Measurements from ENCODE around the gene DSC1. TPM values are rescaled to one million over a fixed set of nuclear protein-coding genes. Genes with fewer than 3 reads are reported as not detected.
A peak's percentile ranks its signal among the peaks of the same experiment; 100 is the strongest.

DSC1 gene
- total RNA-seq, 1 experiment from 2014 or later = not detected

DNA sequence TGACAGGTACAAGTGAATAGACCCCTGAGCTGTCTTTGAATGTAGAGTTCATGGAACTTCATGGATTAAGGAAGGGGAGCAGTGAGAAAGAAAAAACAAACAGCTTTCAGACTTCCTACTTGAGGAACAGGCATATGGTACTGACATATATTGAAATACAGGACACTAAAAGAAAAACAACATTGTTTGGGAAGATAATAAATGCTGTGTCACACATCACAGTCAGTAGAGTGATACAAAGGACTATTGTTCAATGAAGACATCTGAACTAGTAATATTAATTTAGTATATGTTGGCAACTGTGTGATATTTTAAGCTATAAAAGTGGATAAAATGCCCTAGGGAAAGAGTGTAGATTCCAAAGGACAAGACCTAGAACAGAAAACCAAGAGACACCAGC, 63.8 kb downstream of the DSC1 start (continued):
- TF ChIP-seq, protein P1, sequence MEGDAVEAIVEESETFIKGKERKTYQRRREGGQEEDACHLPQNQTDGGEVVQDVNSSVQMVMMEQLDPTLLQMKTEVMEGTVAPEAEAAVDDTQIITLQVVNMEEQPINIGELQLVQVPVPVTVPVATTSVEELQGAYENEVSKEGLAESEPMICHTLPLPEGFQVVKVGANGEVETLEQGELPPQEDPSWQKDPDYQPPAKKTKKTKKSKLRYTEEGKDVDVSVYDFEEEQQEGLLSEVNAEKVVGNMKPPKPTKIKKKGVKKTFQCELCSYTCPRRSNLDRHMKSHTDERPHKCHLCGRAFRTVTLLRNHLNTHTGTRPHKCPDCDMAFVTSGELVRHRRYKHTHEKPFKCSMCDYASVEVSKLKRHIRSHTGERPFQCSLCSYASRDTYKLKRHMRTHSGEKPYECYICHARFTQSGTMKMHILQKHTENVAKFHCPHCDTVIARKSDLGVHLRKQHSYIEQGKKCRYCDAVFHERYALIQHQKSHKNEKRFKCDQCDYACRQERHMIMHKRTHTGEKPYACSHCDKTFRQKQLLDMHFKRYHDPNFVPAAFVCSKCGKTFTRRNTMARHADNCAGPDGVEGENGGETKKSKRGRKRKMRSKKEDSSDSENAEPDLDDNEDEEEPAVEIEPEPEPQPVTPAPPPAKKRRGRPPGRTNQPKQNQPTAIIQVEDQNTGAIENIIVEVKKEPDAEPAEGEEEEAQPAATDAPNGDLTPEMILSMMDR (IDR thresholded peaks at IDR 0.05 in 2 of 3, conservative IDR thresholded peaks at IDR 0.05 in 1 of 3; ENCODE audit: borderline replicate concordance in 1 of 3, insufficient read depth in 1 of 3, low read depth in 2 of 3, low read length in 2 of 3) = no peak
- TF ChIP-seq SIN3A (IDR thresholded peaks at IDR 0.05; ENCODE audit: low read depth) = no peak

DNA sequence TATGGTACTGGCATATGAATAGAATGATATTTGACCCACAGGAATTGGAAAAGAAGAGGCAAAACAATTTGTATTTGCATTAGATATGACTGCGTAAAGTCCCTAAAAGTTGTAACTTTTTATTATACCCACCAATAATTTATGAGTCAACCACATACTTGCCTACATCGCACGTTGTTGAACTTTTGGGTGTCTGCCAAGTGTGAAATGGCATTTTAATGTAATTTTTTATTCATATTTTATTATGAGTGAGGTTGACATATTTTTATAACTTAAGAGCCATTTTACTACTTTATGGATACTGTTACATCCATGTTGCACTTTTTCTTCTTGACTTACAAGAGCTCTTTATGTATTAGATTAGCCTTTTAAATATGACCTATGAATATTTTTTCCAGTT, 65.0 kb downstream of the DSC1 start:
- intact Hi-C loops (cut with micrococcal nuclease) = no loop called here
- no peak overlapping the region for H2AFZ ChIP-seq (ENCODE audit: low read depth, low read length, poor library complexity, severe bottlenecking)
- H3K4me1 ChIP-seq (ENCODE audit: control insufficient read depth in 1 of 2, insufficient read depth in 2 of 2, low read length in 2 of 2) = peaks cover 22 to 44% of the 10 kb centered on the region in 2 experiments
- BruUV-seq (replicated peaks) = no TSS peak
- CTCF ChIA-PET = no interaction called here
- no peak overlapping the region for H3K9ac ChIP-seq (ENCODE audit: low read length)
- H3K4me2 ChIP-seq (ENCODE audit: low read length) = peak overlapping the region; percentile 39; the same call in 1 of the 2 replicates
- no peaks in the 10 kb centered on the region for H3K27me3 ChIP-seq (ENCODE audit: insufficient read depth, low read length)
- TF ChIP-seq ZNF274 (IDR thresholded peaks at IDR 0.05; ENCODE audit: low read depth, low read length) (no peak), RAD21 (IDR thresholded peaks at IDR 0.05; ENCODE audit: low read depth) (no peak), POLR2A (IDR thresholded peaks at IDR 0.05; ENCODE audit: borderline replicate concordance, extremely low read depth, insufficient read depth, insufficient read length) (no peak), FOSL1 (IDR thresholded peaks at IDR 0.05; ENCODE audit: low read depth) (0 out of 2 replicates have a peak, but pooled peaks have one; percentile 9)
- TF ChIP-seq, protein P2, sequence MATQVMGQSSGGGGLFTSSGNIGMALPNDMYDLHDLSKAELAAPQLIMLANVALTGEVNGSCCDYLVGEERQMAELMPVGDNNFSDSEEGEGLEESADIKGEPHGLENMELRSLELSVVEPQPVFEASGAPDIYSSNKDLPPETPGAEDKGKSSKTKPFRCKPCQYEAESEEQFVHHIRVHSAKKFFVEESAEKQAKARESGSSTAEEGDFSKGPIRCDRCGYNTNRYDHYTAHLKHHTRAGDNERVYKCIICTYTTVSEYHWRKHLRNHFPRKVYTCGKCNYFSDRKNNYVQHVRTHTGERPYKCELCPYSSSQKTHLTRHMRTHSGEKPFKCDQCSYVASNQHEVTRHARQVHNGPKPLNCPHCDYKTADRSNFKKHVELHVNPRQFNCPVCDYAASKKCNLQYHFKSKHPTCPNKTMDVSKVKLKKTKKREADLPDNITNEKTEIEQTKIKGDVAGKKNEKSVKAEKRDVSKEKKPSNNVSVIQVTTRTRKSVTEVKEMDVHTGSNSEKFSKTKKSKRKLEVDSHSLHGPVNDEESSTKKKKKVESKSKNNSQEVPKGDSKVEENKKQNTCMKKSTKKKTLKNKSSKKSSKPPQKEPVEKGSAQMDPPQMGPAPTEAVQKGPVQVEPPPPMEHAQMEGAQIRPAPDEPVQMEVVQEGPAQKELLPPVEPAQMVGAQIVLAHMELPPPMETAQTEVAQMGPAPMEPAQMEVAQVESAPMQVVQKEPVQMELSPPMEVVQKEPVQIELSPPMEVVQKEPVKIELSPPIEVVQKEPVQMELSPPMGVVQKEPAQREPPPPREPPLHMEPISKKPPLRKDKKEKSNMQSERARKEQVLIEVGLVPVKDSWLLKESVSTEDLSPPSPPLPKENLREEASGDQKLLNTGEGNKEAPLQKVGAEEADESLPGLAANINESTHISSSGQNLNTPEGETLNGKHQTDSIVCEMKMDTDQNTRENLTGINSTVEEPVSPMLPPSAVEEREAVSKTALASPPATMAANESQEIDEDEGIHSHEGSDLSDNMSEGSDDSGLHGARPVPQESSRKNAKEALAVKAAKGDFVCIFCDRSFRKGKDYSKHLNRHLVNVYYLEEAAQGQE (IDR thresholded peaks at IDR 0.05; ENCODE audit: low read depth) = no peak
- TF ChIP-seq, protein P3, sequence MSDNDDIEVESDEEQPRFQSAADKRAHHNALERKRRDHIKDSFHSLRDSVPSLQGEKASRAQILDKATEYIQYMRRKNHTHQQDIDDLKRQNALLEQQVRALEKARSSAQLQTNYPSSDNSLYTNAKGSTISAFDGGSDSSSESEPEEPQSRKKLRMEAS (IDR thresholded peaks at IDR 0.05) = no peak
- POLR2A ChIA-PET = no interaction called here
- H3K36me3 ChIP-seq (ENCODE audit: control insufficient read depth in 1 of 2, insufficient read depth in 2 of 2, low read length in 2 of 2) = peaks cover 0 to 4% of the 10 kb centered on the region in 2 experiments; a peak in 1 of 4 replicates
- no peak overlapping the region for H3K4me3 ChIP-seq (replicated peaks in 1 of 2; ENCODE audit: low read depth in 1 of 2, low read length in 2 of 2)
- H3K79me2 ChIP-seq (ENCODE audit: insufficient read depth, low read length) = peaks cover 47% of the 10 kb centered on the region
- H3K9me3 ChIP-seq (ENCODE audit: control insufficient read depth in 1 of 2, insufficient read depth in 1 of 2, low read depth in 1 of 2, low read length in 2 of 2) = no peaks in the 10 kb centered on the region
- H3K9me2 ChIP-seq (ENCODE audit: insufficient read depth) = no peaks in the 10 kb centered on the region
- no peak for DNase-seq (ENCODE audit: low read depth, low spot score)
- ATAC-seq = no peak
- H4K20me1 ChIP-seq (ENCODE audit: insufficient read depth) = no peaks in the 10 kb centered on the region
- no peak overlapping the region for H3K27ac ChIP-seq (ENCODE audit: low read depth, low read length)
- RAD21 ChIA-PET (ENCODE audit: low non-redundant PET in 1 of 2, low total read pairs in 2 of 2, uncharacterized antibody in 2 of 2, unreplicated experiment in 2 of 2) = no interaction called here

Data from HCT116 (cell line).